GM19467 (cell line): Measurements from ENCODE around the gene ABCG1.

Experiments used
- ATAC-seq: cut with Tn5 transposase; IDR thresholded peaks from one replicate; pipeline ENCODE4 v1.9.1; 2021; ENCODE audit warnings: mild to moderate bottlenecking, moderate library complexity; ENCODE audit not compliant: unreplicated experiment

Gene ABCG1

DNA sequence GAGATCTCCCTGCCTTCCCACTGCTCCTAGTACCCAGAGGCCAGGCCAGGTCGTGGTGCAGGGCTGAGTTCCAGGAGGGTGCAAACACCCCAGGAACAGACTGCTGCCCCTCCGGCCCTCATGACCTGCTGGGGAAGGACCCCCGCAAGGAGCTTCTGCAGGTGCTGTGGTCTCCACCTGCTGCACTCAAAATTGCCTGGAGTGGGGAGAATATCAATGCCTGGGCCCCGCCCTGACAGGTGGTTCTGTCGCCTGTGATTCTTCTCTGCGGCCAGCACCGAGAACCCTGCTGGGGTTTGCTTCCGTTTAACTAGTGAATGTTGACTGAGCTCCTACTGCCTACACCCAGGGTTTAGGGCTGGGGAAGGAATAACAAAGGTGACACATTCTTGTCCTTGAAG lies 98.4 kb downstream of the ABCG1 start:
- ATAC-seq = no peak

DNA sequence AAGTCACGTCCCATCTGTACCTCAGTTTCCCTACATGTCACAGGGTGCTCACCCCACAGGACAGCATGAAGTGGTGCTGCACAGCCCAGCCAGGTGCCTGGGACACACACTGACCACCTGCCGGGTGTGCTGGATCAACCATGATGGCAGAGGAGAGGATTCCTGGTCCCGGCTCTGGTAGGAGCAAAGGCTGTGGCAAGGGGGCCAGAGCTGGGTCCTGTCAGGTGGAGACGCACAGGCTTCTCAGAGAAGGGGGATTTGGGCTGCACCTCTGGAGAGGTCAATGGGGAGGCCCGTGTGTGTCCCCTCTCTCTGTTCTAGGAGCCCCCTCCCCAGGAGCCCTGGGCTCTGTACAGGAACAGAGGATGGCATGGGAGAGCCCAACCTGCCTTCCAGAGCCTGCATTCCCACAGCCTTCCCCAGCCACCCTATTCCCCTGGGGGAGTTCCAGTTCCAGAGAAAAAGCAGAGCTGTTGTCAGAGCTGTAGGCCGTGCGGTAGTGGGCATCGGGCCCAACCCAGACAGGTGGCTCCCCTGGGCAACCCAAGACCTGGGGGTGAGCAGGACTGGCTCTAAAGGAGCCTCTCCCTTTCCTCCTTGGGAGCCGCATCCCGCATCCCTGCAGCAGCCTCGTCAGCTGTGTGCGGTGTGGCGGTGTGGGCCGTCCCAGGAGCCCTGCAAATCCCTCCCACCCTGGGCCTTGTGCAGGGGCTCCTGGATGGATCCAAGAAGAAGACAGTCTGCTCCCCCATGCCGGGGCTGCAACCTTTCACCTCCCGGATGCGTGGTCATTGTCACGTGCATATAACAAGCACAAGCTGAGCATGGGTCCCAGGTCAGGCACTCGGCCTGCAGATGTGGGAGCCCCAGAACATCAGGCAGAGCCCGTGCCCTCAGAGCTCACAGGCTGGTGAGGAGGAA lies 99.1 kb downstream of the ABCG1 start:
- no peak for ATAC-seq

DNA sequence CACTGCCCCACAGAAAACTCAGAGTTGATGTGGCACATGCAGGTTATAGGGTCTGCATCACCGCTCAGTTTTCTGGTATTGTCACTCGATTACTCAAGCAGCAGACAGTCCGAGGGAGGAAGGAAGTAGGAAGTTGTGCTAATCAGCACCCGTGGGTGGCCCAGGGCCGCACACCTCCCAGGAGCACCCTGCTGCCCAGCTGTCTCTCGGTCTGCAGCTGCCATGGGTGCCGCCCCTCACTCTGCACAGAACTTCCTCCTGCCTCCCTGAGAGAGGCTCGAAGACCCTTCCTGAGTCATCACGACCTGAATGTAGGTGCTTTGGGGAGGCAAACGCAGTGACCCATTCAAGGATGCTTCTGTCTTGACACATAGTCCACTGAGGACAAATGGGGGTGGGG lies 100.4 kb downstream of the ABCG1 start:
- ATAC-seq = no peak

DNA sequence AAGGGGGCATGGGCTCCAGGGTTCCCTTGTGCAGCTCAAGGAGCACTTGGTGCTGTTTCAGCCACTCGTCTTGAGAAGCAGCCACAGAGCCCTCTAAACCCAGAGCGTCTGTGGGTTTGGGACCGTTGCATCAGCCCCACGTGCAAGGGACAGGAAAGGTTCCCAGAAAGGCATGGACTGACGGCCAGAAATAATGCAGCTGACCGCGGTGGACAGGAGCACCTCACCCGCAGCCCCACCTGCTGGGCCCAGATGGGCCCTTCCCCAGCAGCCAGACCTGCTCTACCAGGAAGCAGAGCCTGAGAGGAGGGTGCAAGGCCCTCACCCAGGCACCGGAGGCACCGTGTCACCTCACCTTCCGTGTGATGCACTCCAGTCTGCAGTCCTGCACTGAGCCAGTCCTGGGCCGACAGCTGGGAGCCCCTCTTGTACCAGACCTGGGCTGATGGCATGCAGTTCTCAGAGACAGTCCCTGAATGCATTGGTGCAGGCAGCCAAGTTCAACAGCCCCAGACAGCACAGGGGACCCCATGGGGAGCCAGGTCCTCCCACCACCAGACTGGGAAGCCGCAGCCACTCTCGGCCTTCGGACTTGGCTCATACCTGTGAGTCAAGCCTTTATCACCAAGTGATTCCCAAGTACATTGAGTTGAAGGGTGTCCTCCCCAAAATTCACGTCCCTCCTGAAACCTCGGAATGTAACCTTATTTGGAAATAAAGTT lies 101.1 kb downstream of the ABCG1 start:
- ATAC-seq = no peak

DNA sequence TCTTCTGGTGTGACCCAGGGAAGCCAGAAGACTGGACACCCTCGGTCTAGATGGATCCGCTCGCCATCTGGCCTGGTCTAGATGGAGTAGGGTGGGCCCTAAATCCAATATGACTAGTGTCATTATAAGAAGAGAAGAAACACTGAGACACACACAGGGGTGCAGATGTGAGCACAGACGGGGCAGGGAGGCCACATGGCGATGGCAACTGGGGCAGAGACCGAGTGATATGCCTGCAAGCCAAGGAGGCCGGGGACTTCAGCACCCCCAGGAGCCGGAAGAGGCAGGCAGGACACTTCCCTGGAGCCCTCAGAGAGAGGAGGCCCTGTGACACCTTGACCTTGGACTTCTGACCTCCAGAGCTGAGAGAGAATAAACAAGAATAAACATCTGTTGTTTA lies 101.9 kb downstream of the ABCG1 start:
- no peak for ATAC-seq

DNA sequence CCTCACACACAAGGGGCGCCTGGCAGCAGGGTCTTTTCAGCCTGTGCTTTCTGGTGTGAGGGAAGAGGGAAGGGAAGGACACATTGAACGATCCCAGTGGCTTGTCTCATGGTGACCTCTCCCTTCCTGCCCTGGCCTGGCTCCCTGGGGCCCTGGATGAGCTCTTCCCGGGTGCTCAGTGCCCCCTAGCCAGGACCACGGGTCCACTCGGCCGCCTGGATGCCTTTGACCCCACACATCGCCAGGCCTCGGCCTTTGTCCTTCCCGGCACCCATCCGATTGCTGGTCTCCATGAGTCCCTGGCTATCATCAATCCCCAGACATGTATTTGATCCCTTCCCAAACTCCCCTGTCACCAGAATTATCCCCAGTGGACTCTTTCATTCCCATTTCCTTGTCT lies 102.3 kb downstream of the ABCG1 start:
- ATAC-seq = no peak

DNA sequence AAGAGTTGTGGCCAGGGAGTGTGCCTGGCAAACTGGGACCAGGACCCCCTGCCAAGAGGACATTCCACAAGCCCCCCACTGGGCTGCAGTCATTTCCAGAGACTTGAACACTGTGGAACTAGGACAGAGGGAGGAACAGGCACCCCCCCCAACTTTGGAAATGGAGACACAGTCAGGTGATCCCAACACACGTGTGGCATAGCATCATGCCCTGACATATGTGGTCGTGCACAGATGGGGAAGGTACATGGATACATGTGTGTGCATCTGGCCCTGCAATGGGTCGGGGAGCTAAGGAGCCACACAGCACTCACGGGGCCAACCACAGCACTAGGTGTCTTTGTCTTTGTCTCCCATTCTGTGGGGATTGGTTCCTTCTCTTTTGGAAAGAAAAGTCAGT lies 102.9 kb downstream of the ABCG1 start:
- ATAC-seq = no peak

DNA sequence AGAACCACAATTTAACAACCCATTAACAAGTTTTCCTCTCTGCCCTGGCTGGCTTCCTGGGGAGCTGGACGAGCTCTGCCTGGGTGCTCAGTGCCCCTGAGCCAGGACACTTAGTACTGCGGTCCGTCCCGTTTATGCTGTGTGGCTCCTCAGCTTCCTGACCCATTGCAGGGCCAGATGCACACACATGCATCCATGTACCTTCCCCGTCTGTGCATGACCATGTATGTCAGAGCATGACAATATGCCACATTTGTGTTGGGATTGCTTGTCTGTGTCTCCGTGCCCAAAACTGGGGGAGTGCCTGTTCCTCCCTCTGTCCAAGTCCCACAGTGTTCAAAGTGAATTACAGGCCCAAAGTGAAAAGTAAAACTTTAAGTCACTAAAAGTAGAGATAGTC lies 106.0 kb downstream of the ABCG1 start:
- ATAC-seq = no peak

DNA sequence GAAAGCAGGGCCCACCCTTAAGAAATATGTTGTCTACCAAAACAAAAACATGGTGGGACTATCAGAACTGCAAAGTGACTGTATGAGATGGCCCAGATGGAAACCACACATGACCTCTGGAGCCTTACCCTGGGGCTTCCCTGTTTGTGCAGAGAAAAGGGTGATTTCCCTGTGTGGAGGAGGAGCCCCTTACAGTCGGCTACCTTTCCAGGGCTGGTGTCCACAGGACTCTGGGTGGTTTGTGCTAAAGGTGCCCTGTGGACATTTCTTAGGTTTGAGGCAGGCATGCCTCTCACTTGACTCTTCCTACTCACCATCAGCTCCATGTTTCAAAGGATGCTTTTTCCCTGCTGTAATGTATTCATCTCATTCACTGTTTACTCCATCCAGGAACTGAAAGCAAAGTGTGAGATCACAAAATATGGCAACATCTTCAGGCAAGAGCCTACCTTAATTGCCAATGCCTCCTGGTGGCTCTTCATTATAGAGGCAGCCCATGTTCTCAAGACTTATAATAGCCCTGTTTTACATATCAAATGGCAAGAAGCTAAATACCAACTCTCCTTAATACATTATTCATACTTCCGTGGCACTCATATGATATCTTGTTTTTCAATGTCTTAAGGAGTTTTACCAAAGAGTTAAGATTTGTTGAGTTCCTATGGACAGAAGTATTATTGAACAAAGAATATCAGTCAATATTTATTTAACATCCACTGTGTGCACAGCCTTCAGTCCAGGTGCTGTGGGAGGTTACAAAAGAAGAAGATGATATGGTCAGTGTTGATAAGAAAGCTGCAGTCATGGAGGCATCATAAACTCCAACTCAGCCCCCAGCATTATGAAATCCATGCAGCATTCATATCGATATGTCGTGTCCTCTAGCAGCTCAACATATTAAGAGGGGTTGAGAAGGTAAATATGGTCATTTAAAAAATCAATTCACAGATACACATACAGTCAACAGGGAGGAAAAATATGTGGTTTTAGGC lies 111.7 kb downstream of the ABCG1 start:
- no peak for ATAC-seq

DNA sequence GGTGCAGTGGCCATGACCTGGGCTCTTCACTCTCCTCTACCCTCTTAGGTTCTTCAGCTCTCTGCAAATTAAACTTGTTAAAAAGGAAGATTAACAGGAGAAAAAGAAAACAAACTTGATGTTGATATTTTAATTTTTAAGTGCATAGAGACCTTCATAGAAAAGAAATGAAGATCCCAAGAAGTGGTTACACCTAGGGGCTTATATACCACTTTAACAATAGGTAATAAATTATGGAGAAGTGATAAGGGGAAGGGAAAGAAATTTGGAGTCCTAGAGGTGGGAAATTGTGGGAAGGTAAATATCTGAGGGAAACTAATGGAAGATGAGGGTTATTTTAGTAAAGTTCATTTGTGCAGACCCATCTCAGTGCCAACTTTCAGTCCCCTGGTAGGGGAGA lies 112.7 kb downstream of the ABCG1 start:
- ATAC-seq = no peak

DNA sequence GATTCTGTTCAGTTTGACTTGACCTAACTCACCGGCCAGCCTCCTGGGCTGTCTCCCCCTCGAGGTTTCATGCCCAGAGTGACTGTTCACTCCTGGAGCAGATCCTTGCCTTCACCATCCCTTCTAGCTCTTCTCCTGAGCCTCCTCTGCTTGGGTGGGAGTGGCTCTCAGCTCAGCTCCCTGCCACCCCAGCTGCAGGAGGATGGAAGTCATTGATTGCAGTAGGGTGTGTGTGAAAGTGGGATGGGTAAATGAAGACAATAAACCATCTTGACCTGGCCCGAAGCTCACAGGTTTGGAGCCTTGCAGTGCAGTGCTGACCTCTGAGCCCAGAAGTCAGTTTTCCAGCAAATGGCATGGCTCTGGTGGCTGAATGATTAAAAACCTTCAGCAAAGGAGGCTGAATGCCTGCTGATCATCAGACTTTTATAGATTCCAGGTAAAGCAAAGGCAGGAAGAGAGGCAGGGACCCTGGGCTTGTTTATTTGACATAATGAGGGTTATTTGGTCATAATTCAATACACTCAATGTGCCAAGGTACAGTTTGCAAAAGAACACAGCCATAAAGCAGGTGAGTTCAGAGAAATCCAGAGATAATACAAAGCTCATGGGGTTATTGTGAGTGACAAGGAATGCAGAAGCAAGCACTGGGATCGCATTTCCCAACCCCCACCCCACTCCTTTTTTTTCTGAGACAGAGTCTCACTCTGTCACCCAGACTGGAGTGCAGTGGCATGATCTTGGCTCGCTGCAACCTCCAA lies 113.8 kb downstream of the ABCG1 start:
- ATAC-seq = no peak

DNA sequence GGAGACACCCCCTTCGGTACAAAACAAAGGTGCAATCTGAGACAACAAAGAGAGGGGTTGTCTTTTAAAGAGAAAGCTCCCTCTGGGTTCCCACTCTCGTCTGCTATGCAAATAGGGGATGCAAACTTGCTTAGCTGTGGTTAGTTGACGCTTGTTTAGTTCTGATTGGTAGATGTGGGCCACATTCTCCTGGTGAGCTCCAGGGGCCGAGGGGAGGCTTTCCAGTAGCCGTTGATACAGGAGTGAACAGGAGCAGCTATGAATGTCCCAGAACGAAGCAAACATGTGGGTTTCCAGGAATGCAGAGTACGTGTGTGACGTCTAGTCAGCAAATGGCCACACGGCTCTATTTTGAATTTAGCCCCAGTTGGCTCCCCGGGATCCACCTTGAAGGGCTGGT lies 117.1 kb downstream of the ABCG1 start:
- ATAC-seq = no peak

DNA sequence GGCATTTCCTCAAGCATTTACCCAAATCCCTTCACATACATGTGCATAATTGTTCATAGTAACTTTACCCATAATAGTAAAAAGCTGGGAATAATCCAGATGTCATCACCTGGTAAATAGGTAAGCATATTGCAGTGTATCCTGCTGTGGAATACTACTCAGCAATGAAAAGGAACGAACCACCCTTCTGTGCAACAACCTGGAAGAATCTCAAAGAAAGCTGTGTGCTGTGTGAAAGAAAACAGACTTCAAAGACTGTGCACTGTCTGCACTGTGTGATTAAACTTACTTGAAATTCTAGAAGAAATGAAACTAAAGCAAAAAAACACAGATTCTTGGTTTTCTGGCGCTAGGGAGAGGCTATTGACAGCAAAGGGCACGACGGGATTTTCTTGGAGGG lies 118.3 kb downstream of the ABCG1 start:
- ATAC-seq = no peak

DNA sequence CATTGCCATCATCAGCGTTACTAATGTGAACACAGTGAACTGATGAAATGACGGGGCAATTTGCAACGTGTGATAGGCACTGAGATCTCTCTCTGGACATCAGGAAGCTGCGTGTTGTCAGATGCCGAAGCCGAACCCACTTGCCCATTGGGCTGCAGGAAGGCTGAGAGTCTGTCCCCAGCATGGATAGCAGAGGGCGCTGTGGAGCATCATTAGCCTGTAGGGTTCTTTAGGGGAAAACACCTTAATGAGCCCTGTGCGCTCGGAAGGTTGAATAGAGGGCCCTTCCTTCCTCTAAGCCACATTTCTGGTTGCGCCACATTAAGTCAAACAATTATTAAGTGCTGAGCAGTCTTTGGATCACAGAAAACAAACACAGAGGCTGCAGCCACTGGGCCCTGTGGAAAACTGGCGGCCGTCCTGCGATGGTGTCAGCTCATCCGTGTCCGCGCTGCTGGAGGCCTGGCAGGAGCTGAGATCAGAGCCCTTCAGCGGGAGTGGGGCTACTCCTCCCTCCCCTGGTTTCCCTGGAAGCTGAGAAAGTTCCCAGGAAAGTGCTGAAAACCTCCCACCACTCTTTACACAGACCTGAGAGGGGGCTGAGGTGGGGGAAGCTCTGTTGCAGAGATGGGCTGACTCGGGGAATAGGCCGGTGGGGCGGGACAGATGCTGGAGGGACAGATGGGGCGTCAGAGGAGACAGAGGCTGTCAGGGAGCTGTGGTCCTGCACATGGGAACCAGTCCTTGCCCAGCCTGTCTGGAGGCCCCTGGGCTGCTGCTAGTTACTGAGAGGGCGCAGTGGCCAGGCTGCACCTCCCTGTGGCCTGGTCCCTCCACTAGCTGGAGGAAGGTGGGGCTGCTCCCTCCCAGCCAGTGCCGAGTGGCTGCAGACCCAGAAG lies 119.1 kb downstream of the ABCG1 start:
- ATAC-seq = no peak

DNA sequence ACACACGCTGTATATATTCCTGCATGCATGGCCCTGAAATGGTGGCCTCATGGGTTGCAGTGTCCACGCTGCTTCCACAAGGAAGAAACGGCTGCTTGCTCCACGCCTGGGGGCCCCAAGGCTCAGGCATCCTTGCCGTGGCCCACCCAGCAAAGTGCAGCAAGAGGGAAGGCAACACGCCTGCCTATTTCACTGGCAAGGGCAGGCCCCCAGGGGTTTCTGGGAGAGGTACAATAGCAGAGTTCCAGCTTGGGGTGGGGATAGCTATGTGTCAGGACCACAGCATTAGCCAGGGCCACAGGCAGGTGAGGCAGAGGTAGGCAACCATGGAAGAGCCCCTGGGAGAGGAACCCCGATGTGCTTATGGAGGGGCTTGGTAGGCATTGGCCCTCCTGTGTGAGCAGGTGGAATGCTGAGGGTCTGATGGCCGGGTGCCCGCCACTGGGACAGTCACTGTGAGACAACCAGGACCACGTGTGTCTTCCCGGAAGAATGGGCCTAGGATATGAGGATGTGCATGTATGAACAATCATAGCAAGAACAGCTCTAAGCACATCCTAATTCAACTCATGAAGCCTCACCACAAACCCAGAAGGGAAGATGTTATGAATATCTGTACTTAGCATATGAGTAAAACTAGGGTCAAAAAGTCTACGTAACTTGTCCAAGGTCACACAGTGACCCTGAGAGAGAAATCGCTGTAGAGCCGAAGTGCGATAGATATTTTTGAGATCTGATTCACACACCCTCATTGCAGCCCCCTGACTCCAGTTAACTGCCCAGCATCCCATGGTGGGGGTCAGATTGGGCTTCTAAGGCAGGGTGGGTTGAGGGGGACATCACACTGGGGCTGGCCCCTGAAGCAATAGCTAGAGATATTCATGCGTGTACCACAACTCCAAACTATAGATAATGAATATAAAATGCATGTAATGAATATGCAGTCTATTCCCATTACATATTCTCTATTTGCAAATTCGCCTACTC lies 120.1 kb downstream of the ABCG1 start:
- ATAC-seq = no peak

DNA sequence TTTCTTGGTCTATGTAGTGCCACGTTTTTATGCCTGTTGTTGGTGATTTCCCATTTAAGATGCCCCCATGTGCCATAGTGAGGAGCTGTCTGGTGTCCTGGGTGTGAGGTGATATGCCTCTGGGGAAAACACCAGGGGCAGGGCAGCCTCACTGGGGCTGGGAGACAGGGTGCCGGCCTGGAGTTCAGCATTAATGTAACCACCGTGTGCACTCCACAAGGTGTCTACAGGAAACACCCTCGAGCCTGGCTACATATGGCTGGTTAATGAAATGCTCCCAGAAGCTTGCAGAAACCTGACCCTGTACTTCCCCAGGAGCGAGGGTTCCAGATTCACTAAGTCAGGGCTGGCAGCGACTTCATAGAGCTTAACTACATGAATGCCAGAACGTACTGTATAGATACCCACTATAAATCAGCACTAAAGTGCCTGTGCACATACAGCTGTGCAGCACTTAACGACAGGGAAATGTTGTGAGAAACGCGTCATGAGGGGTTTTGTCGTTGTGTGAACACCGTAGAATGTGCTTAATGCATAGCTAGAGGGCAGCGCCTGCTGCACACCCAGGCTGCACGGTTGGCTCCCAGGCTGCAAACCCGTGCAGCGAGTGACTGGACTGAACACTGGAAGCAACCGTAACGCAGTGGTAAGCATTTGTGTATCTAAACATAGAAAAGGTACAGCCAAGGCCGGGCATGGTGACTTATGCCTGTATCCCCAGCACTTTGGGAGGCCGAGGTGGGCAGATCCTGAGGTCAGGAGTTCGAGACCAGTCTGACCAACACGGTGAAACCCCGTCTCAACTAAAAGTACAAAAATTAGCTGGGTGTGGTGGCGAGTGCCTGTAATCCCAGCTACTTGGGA lies 121.5 kb downstream of the ABCG1 start:
- ATAC-seq = no peak
